GM12873 (cell line): ENCODE measurements around the gene DROSHA.

Experiments used
- TF ChIP-seq, protein P1 (sequence below): IDR thresholded peaks from 2 replicates; pipeline ENCODE4 v1.5.1; 2012; ENCODE audit warnings: low read depth, mild to moderate bottlenecking, moderate library complexity, low read length, control low read depth; ENCODE audit not compliant: insufficient read depth; ENCODE audit errors: missing control alignments

Gene DROSHA

GRCh38 chr5:31477971-31478370 lies 53.9 kb downstream of the DROSHA start:
- TF ChIP-seq, protein P1, sequence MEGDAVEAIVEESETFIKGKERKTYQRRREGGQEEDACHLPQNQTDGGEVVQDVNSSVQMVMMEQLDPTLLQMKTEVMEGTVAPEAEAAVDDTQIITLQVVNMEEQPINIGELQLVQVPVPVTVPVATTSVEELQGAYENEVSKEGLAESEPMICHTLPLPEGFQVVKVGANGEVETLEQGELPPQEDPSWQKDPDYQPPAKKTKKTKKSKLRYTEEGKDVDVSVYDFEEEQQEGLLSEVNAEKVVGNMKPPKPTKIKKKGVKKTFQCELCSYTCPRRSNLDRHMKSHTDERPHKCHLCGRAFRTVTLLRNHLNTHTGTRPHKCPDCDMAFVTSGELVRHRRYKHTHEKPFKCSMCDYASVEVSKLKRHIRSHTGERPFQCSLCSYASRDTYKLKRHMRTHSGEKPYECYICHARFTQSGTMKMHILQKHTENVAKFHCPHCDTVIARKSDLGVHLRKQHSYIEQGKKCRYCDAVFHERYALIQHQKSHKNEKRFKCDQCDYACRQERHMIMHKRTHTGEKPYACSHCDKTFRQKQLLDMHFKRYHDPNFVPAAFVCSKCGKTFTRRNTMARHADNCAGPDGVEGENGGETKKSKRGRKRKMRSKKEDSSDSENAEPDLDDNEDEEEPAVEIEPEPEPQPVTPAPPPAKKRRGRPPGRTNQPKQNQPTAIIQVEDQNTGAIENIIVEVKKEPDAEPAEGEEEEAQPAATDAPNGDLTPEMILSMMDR: no peak

DNA sequence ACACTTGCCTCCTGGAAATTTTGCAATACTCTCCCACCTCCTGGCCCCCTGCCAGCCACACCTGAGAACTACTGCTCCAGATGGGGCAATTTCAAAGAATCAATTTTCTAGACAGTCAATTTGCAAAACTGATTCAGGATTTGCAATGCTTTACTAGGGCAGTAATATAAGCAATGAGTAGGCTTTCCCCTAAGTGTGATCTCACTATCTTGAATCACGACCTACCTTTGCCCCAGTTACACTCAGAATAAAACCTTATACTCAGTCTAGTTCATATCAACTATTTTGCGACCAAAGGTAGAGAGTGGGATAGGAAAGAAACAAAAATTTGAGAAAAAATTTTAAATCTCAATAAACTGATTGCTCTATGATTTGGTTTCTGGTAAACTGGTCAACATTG lies 54.4 kb downstream of the DROSHA start:
- TF ChIP-seq, protein P1: no peak

GRCh38 chr5:31476738-31477141 lies 55.2 kb downstream of the DROSHA start:
- TF ChIP-seq, protein P1: no peak

DNA sequence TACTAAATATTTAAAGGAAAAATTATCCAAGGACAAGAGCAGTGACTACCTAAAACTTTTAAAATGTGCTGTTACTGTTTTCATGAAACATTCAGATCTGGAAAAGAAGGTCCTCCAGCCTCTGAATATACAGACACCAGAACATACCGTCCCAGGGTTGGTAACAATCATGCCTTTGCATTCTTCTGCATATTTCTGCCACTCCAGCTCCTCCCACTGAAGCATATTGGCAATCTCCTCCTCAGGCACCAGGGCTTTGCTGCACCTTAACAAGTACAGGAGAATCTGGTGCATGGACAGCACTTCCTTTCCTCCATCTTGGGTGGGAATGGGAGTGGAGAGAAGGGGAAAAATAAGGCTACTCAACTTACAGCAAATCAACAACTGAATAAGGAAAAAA lies 60.0 kb downstream of the DROSHA start:
- TF ChIP-seq, protein P1: no peak

DNA sequence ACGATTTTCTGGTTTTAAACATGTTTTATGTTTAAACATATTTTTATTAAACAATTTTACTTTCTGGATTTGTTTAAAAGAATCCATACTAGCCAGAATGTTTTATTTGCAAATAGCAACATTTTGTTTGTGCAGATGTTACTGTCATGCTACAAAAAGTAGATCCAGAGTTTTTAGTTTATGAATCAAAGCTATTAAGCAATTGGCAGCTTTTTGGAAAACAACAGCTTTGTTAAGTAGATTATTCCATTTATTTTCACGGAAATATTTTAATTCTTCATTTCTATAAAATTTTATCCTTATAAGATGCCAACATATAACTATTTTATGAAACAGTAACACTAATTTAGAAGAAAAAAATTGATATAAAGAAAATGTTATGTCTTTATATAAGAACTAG lies 60.9 kb downstream of the DROSHA start:
- TF ChIP-seq, protein P1: no peak

GRCh38 chr5:31470608-31471007 lies 61.3 kb downstream of the DROSHA start:
- TF ChIP-seq, protein P1: no peak

- TF ChIP-seq, protein P1: no peak
Measured at GRCh38 chr5:31469886-31470285, 62.0 kb downstream of the DROSHA start.

- TF ChIP-seq, protein P1: no peak
Measured at GRCh38 chr5:31469466-31469865, 62.4 kb downstream of the DROSHA start.
